GM19452 (cell line): ENCODE data around the gene ZDHHC11.
"Not testable (repeated sequence)": the region's sequence is repeated elsewhere in the genome, so short reads cannot be mapped to it uniquely, and the experiment has no call there.

Source experiments
- ATAC-seq: cut with Tn5 transposase; IDR thresholded peaks from one replicate; pipeline ENCODE4 v1.9.1; 2021; ENCODE audit not compliant: unreplicated experiment

Gene ZDHHC11

GRCh38 chr5:860506-861150, 9.8 kb upstream of the ZDHHC11 start:
- ATAC-seq, result no peak

GRCh38 chr5:859798-860296, 9.1 kb upstream of the ZDHHC11 start:
- ATAC-seq, result no peak

- no peak for ATAC-seq
These were observed 8.6 kb upstream of the ZDHHC11 start for GRCh38 chr5:859391-859790.

GRCh38 chr5:858726-859125, 7.9 kb upstream of the ZDHHC11 start:
- ATAC-seq, result no peak

- ATAC-seq, result no peak
These were observed 6.0 kb upstream of the ZDHHC11 start for GRCh38 chr5:856531-857425.

- ATAC-seq, result no peak
These were observed 5.2 kb upstream of the ZDHHC11 start for GRCh38 chr5:855771-856530.

- ATAC-seq, result no peak
These were observed 4.4 kb upstream of the ZDHHC11 start for GRCh38 chr5:854966-855743.

GRCh38 chr5:854217-854616, 3.4 kb upstream of the ZDHHC11 start:
- no peak for ATAC-seq

- ATAC-seq, result not testable (repeated sequence)
These were observed 2.8 kb upstream of the ZDHHC11 start for GRCh38 chr5:853416-854090.

GRCh38 chr5:852431-853401, 1.9 kb upstream of the ZDHHC11 start:
- ATAC-seq, result no peak

GRCh38 chr5:852018-852417, 1.2 kb upstream of the ZDHHC11 start:
- no peak for ATAC-seq

GRCh38 chr5:851553-851952, 767 bp upstream of the ZDHHC11 start:
- no peak for ATAC-seq

GRCh38 chr5:851076-851475, 290 bp upstream of the ZDHHC11 start:
- no peak for ATAC-seq

- no peak for ATAC-seq
These were observed 1.0 kb downstream of the ZDHHC11 start for GRCh38 chr5:849651-850301.

- ATAC-seq, result no peak
These were observed 2.1 kb downstream of the ZDHHC11 start for GRCh38 chr5:848671-849111.

GRCh38 chr5:847736-848135, 3.0 kb downstream of the ZDHHC11 start:
- ATAC-seq, result not testable (repeated sequence)

- ATAC-seq, result not testable (repeated sequence)
These were observed 3.6 kb downstream of the ZDHHC11 start for GRCh38 chr5:847212-847611.

- peak; percentile 58 for ATAC-seq
These were observed 4.1 kb downstream of the ZDHHC11 start for GRCh38 chr5:846602-847091.
